Neural progenitor cell (in vitro differentiated cells): ENCODE results near the gene UBAP2L. TPM values are rescaled to one million over a fixed set of nuclear protein-coding genes. Genes with fewer than 3 reads are reported as not detected.
"Not testable (repeated sequence)": the region's sequence is repeated elsewhere in the genome, so short reads cannot be mapped to it uniquely, and the experiment has no call there.

Experiments used
- DNase-seq: peaks from one replicate; pipeline ENCODE4 v3.0.0-alpha.2; 2016; ENCODE audit warnings: low spot score
- H2AFZ ChIP-seq: fragments of 200-600 bp; sonication (generic); replicated peaks from 2 replicates; pipeline ENCODE4 v1.6.1; 2016; ENCODE audit warnings: antibody characterized with exemption
- H3F3A ChIP-seq: fragments of 200-600 bp; sonication (generic); 2 replicates; pipeline ENCODE4 v1.6.1; 2016; ENCODE audit warnings: antibody characterized with exemption, low read depth
- H3K27ac ChIP-seq: fragments of 200-600 bp; sonication (generic); 2 replicates; pipeline ENCODE4 v1.5.1; 2016; ENCODE audit warnings: mild to moderate bottlenecking
- H3K27me3 ChIP-seq: fragments of 200-600 bp; sonication (generic); 2 replicates; pipeline ENCODE4 v1.6.1; 2016; ENCODE audit warnings: mild to moderate bottlenecking, moderate library complexity
- H3K36me3 ChIP-seq: fragments of 200-600 bp; sonication (generic); 2 replicates; pipeline ENCODE4 v1.5.1; 2016
- H3K4me1 ChIP-seq: fragments of 200-600 bp; sonication (generic); 2 replicates; pipeline ENCODE4 v1.6.1; 2016; ENCODE audit warnings: mixed run types
- H3K4me2 ChIP-seq: fragments of 200-600 bp; sonication (generic); 2 replicates; pipeline ENCODE4 v1.6.1; 2016
- H3K4me3 ChIP-seq: fragments of 200-600 bp; sonication (generic); 2 replicates; pipeline ENCODE4 v1.5.1; 2016
- H3K79me2 ChIP-seq: fragments of 200-600 bp; sonication (generic); 2 replicates; pipeline ENCODE4 v1.6.1; 2016; ENCODE audit warnings: low read depth
- H3K9ac ChIP-seq: fragments of 200-600 bp; sonication (generic); 2 replicates; pipeline ENCODE4 v1.6.1; 2016
- H3K9me3 ChIP-seq: fragments of 200-600 bp; sonication (generic); 2 replicates; pipeline ENCODE4 v1.5.1; 2016; ENCODE audit warnings: low read depth
- H4K20me1 ChIP-seq: fragments of 200-600 bp; sonication (generic); 2 replicates; pipeline ENCODE4 v1.6.1; 2016; ENCODE audit warnings: low read depth
- H3K27ac Mint-ChIP-seq: 3 replicates; pipeline ENCODE4 v1.8.0; 2021; ENCODE audit warnings: mixed read lengths
- H3K27me3 Mint-ChIP-seq: 2 replicates; pipeline ENCODE4 v1.8.0; 2022; ENCODE audit warnings: low read depth, mild to moderate bottlenecking, inconsistent platforms, moderate library complexity, mixed read lengths; ENCODE audit not compliant: insufficient read depth
- H3K36me3 Mint-ChIP-seq: 3 replicates; pipeline ENCODE4 v1.8.0; 2021; ENCODE audit warnings: mixed read lengths
- H3K4me1 Mint-ChIP-seq: 3 replicates; pipeline ENCODE4 v1.8.0; 2021; ENCODE audit warnings: mixed read lengths
- H3K4me3 Mint-ChIP-seq: 3 replicates; pipeline ENCODE4 v1.8.0; 2021; ENCODE audit warnings: mild to moderate bottlenecking, moderate library complexity, mixed read lengths
- H3K9me3 Mint-ChIP-seq: 3 replicates; pipeline ENCODE4 v1.8.0; 2020; ENCODE audit warnings: mixed read lengths
- CTCF ChIP-seq: fragments of 200-600 bp; sonication (generic); IDR thresholded peaks from 2 replicates; pipeline ENCODE4 v1.5.1; 2017; ENCODE audit warnings: antibody characterized with exemption, mild to moderate bottlenecking
- EZH2 ChIP-seq: fragments of 200-600 bp; sonication (generic); IDR thresholded peaks from 2 replicates; pipeline ENCODE4 v1.6.1; 2017; ENCODE audit warnings: antibody characterized with exemption, mild to moderate bottlenecking, moderate library complexity
- EZH2phosphoT487 ChIP-seq: fragments of 200-600 bp; sonication (generic); IDR thresholded peaks from 2 replicates; pipeline ENCODE4 v1.6.1; 2017; ENCODE audit warnings: antibody characterized with exemption
- total RNA-seq: library from RNA; depleted of rRNA; stranded (reverse); fragments of >200 nt; gene quantifications from 2 replicates; pipeline ENCODE4 v1.2.3, GENCODE V29; 2015; ENCODE audit warnings: low replicate concordance

Gene UBAP2L
- total RNA-seq, 1 donor from 2014 or later: 148 TPM

GRCh38 chr1:154223621-154224020, 2.9 kb downstream of the UBAP2L start:
- Mint-ChIP-seq H3K4me1 (peaks cover 26% of the 10 kb centered on the region), H3K4me3 (no peak overlapping the region), H3K27me3 (peaks cover 2% of the 10 kb centered on the region), H3K36me3 (peaks cover 34% of the 10 kb centered on the region), H3K27ac (no peak overlapping the region), H3K9me3 (no peaks in the 10 kb centered on the region)
- Histone ChIP-seq H3K4me1 (peaks cover 22% of the 10 kb centered on the region), H3K27ac (no peak overlapping the region), H3K4me3 (no peak overlapping the region), H2AFZ (no peak overlapping the region), H3K27me3 (no peaks in the 10 kb centered on the region), H3F3A (peaks cover 6% of the 10 kb centered on the region), H3K79me2 (peaks cover 96% of the 10 kb centered on the region), H3K4me2 (peak overlapping the region; percentile 88), H3K36me3 (peaks cover 13% of the 10 kb centered on the region), H3K9ac (no peak overlapping the region), H3K9me3 (no peaks in the 10 kb centered on the region), H4K20me1 (peaks cover 63% of the 10 kb centered on the region)
- DNase-seq: no peak
- TF ChIP-seq EZH2phosphoT487 (no peak), EZH2 (no peak), CTCF (no peak)

- H3K4me1 Mint-ChIP-seq: peaks cover 16% of the 10 kb centered on the region
- Histone ChIP-seq H3K4me3 (no peak overlapping the region), H2AFZ (no peak overlapping the region), H3K9ac (no peak overlapping the region), H3K79me2 (peaks cover 96% of the 10 kb centered on the region), H4K20me1 (peaks cover 74% of the 10 kb centered on the region), H3F3A (peaks cover under 1% of the 10 kb centered on the region), H3K36me3 (peaks cover 15% of the 10 kb centered on the region), H3K9me3 (no peaks in the 10 kb centered on the region), H3K4me2 (no peak overlapping the region), H3K4me1 (peaks cover 14% of the 10 kb centered on the region), H3K27me3 (no peaks in the 10 kb centered on the region), H3K27ac (no peak overlapping the region)
- no peak overlapping the region for H3K4me3 Mint-ChIP-seq
- TF ChIP-seq EZH2phosphoT487: no peak
- no peak for TF ChIP-seq CTCF
- no peak overlapping the region for H3K27ac Mint-ChIP-seq
- peaks cover 33% of the 10 kb centered on the region for H3K36me3 Mint-ChIP-seq
- H3K27me3 Mint-ChIP-seq: peaks cover 2% of the 10 kb centered on the region
- no peak for DNase-seq
- H3K9me3 Mint-ChIP-seq: no peaks in the 10 kb centered on the region
Measured at GRCh38 chr1:154225370-154225769, 4.6 kb downstream of the UBAP2L start.

- H4K20me1 ChIP-seq: peaks cover 38% of the 10 kb centered on the region
- H3K27ac Mint-ChIP-seq, H3K4me3 Mint-ChIP-seq, H3K4me1 Mint-ChIP-seq, H3K9me3 Mint-ChIP-seq, H3K4me3 ChIP-seq, DNase-seq, H3K4me1 ChIP-seq, H3K4me2 ChIP-seq, H3K27me3 ChIP-seq, H3F3A ChIP-seq, H2AFZ ChIP-seq, H3K27ac ChIP-seq, H3K9me3 ChIP-seq, H3K27me3 Mint-ChIP-seq, H3K9ac ChIP-seq: not testable (repeated sequence)
- peaks cover 40% of the 10 kb centered on the region for H3K36me3 Mint-ChIP-seq
- H3K36me3 ChIP-seq: peaks cover 20% of the 10 kb centered on the region
- H3K79me2 ChIP-seq: peaks cover 92% of the 10 kb centered on the region
Measured at GRCh38 chr1:154231112-154231511, 10.4 kb downstream of the UBAP2L start.

- not testable (repeated sequence) for H3K4me3 ChIP-seq, H3K4me3 Mint-ChIP-seq, H3F3A ChIP-seq, H3K4me1 Mint-ChIP-seq, H3K4me2 ChIP-seq, H3K27me3 ChIP-seq, DNase-seq, H3K4me1 ChIP-seq, H3K27me3 Mint-ChIP-seq, H3K27ac ChIP-seq, H3K9me3 ChIP-seq, H3K27ac Mint-ChIP-seq, H3K9me3 Mint-ChIP-seq, H2AFZ ChIP-seq, H3K9ac ChIP-seq
- Histone ChIP-seq H3K36me3 (peaks cover 18% of the 10 kb centered on the region), H3K79me2 (peaks cover 91% of the 10 kb centered on the region), H4K20me1 (peaks cover 42% of the 10 kb centered on the region)
- H3K36me3 Mint-ChIP-seq: peaks cover 40% of the 10 kb centered on the region
Measured at GRCh38 chr1:154233127-154233526, 12.4 kb downstream of the UBAP2L start.
